Thoracic aorta (tissue), 2 donors: ENCODE results near the gene DEPP1. TPM values are rescaled to one million over a fixed set of nuclear protein-coding genes. Genes with fewer than 3 reads are reported as not detected.

ENCODE experiments used
- ATAC-seq: fragments of 150-250 bp; one replicate; pipeline ENCODE4 v1.8.0; 2017; ENCODE audit warnings: low read depth; ENCODE audit not compliant: insufficient number of reproducible peaks, low FRiP score
- DNase-seq: peaks from one replicate; pipeline ENCODE4 v3.0.0-alpha.2; 2020; ENCODE audit warnings: low spot score
- H3K27ac ChIP-seq, 2 donors: fragments of 200-600 bp; sonication (generic); 1 replicate in 1 of 2; 2 replicates in 1 of 2; pipeline ENCODE4 v1.5.1; 2016; ENCODE audit warnings: mild to moderate bottlenecking in 2 of 2, moderate library complexity in 2 of 2
- H3K27me3 ChIP-seq: fragments of 200-600 bp; sonication (generic); replicated peaks from 2 replicates; pipeline ENCODE4 v1.6.0; 2016; ENCODE audit warnings: mild to moderate bottlenecking; ENCODE audit not compliant: insufficient read depth
- H3K36me3 ChIP-seq: fragments of 200-600 bp; sonication (generic); one replicate; pipeline ENCODE4 v1.5.1; 2016
- H3K4me1 ChIP-seq, 2 donors: fragments of 200-600 bp; sonication (generic); 1 replicate in 1 of 2; 2 replicates in 1 of 2; pipeline versions ENCODE4 v1.5.1 to v1.6.0; 2016; ENCODE audit warnings: low read depth in 2 of 2, mild to moderate bottlenecking in 1 of 2; ENCODE audit not compliant: control insufficient read depth in 1 of 2
- H3K4me3 ChIP-seq: fragments of 200-600 bp; sonication (generic); 2 replicates; pipeline ENCODE4 v1.5.1; 2016; ENCODE audit warnings: mild to moderate bottlenecking
- H3K9me3 ChIP-seq: fragments of 200-600 bp; sonication (generic); 2 replicates; pipeline ENCODE4 v1.5.1; 2016
- total RNA-seq, 2 donors: library from RNA; depleted of rRNA; stranded (reverse); fragments of >200 nt; gene quantifications; one replicate each; pipeline versions ENCODE4 v1.1.0 to v1.2.3, GENCODE V29; 2016
- TF ChIP-seq, protein P1 (sequence below): fragments of 200-600 bp; sonication (generic); IDR thresholded peaks from one replicate; pipeline ENCODE4 v1.5.1; 2019; ENCODE audit warnings: antibody characterized with exemption

The DEPP1 gene
- total RNA-seq, 2 donors from 2014 or later = 473 to 661 TPM

DNA sequence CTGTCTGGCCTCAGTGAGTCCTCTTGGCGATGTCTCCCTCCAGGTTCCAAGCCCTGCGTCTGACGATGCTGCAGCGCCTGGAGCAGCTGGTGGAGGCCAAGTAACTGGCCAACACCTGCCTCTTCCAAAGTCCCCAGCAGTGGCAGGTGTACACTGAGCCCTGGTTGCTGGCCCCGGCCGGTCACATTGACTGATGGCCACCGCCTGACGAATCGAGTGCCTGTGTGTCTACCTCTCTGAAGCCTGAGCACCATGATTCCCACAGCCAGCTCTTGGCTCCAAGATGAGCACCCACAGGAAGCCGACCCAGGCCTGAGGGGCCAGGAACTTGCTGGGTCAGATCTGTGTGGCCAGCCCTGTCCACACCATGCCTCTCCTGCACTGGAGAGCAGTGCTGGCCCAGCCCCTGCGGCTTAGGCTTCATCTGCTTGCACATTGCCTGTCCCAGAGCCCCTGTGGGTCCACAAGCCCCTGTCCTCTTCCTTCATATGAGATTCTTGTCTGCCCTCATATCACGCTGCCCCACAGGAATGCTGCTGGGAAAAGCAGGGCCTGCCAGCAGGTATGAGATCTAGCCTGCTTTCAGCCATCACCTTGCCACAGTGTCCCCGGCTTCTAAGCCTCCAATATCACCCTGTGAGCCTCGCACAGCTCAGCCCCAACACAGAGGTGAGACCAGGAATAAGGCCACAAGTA lies 14.8 kb upstream of the DEPP1 start:
- H3K9me3 ChIP-seq = no peaks in the 10 kb centered on the region
- no peak overlapping the region for H3K4me3 ChIP-seq
- no peak for ATAC-seq
- TF ChIP-seq, protein P1, sequence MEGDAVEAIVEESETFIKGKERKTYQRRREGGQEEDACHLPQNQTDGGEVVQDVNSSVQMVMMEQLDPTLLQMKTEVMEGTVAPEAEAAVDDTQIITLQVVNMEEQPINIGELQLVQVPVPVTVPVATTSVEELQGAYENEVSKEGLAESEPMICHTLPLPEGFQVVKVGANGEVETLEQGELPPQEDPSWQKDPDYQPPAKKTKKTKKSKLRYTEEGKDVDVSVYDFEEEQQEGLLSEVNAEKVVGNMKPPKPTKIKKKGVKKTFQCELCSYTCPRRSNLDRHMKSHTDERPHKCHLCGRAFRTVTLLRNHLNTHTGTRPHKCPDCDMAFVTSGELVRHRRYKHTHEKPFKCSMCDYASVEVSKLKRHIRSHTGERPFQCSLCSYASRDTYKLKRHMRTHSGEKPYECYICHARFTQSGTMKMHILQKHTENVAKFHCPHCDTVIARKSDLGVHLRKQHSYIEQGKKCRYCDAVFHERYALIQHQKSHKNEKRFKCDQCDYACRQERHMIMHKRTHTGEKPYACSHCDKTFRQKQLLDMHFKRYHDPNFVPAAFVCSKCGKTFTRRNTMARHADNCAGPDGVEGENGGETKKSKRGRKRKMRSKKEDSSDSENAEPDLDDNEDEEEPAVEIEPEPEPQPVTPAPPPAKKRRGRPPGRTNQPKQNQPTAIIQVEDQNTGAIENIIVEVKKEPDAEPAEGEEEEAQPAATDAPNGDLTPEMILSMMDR = no peak
- no peak for DNase-seq
- peak overlapping the region; percentile 77 to 92 for H3K27ac ChIP-seq
- peaks cover 50 to 78% of the 10 kb centered on the region in 2 donors for H3K4me1 ChIP-seq
- no peaks in the 10 kb centered on the region for H3K27me3 ChIP-seq
- H3K36me3 ChIP-seq = no peaks in the 10 kb centered on the region

DNA sequence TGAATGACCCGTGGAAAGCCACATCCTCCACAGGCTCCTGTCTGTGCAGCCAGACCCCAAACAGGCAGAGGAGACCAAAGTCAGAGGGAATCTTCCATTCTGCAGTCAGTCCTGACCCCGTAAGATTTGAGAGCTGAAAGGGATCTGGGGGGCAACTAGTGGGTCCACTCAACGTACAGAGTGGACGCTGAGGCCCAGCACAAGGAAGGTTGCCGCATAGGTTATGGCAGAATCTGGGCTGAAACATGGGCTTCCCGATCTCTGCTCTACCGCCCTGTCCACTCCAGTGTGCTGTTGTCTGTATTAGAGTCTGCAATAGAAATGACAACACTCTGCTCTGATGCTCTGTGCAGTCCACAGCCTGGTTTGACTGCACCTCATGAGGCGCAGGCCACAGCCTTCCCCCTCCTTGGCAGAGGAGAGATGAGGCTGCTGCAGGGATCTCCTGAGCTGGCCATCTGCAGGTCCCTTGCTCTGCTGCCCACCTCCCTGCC lies 14.2 kb upstream of the DEPP1 start:
- no peaks in the 10 kb centered on the region for H3K36me3 ChIP-seq
- no peaks in the 10 kb centered on the region for H3K27me3 ChIP-seq
- no peaks in the 10 kb centered on the region for H3K9me3 ChIP-seq
- H3K4me3 ChIP-seq = no peak overlapping the region
- TF ChIP-seq, protein P1 = no peak
- H3K4me1 ChIP-seq = peaks cover 50 to 79% of the 10 kb centered on the region in 2 donors
- H3K27ac ChIP-seq = peak overlapping the region; percentile 77 to 92
- DNase-seq (no peak), ATAC-seq (no peak)

DNA sequence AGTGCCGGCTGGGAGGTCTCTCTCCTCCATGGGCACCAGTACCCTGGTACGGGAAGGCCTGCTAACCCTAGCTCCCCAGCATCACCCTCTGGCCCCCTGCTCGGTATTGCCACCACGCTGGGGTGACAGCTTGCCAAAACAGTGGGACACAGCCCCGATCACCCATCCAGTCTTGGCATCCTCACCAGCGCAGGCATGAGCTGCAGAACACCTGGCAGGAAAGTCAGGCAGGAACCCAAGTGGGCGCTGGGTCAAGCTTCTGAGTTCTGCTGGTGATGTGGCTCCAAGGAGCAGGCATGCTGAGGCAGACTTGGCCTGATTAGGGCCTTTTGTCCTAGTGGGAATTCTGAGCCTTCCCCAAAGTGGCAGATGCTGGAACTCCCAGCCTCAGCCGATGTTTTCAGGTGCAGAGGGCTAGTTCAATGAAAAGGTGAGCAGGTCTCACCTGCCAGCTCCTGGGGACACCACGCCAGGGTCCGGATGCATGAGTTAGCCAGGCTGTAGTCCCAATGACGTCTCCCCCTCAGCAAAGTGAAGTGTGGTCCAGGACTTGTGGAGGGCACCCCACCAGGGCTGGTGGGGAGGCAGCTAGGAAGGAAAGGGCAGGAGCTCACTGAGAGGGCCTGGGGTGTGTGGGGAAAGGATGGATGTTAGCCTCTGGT lies 13.6 kb upstream of the DEPP1 start:
- TF ChIP-seq, protein P1 = no peak
- no peaks in the 10 kb centered on the region for H3K36me3 ChIP-seq
- peaks cover 50 to 79% of the 10 kb centered on the region in 2 donors for H3K4me1 ChIP-seq
- H3K4me3 ChIP-seq = no peak overlapping the region
- ATAC-seq (no peak), DNase-seq (no peak)
- no peaks in the 10 kb centered on the region for H3K9me3 ChIP-seq
- H3K27me3 ChIP-seq = no peaks in the 10 kb centered on the region
- H3K27ac ChIP-seq = peak overlapping the region; percentile 77 to 92

DNA sequence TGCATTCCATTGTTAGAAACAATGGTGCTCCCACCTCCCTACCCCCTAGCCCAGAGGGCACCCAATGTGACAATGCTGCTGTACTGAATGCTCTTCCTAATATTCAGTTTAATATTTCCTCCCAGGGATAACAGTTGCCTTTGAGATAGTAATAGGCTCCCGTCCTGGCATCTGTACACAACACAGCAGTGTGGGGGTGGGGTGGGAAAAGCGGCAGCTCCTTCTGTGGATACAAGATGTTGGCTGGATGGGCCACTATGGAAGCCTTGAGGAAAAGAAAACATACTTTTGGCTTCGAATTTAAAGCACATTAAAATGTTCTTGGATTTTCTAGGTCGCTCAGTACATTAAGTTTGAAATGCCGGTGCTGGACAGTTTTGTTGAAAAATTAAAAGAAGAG lies 13.0 kb upstream of the DEPP1 start:
- Histone ChIP-seq H3K27ac (peak overlapping the region; percentile 77 to 92), H3K9me3 (no peaks in the 10 kb centered on the region), H3K4me3 (no peak overlapping the region), H3K4me1 (peaks cover 50 to 79% of the 10 kb centered on the region in 2 donors), H3K36me3 (no peaks in the 10 kb centered on the region), H3K27me3 (no peaks in the 10 kb centered on the region)
- TF ChIP-seq, protein P1 = no peak
- ATAC-seq (no peak), DNase-seq (no peak)

DNA sequence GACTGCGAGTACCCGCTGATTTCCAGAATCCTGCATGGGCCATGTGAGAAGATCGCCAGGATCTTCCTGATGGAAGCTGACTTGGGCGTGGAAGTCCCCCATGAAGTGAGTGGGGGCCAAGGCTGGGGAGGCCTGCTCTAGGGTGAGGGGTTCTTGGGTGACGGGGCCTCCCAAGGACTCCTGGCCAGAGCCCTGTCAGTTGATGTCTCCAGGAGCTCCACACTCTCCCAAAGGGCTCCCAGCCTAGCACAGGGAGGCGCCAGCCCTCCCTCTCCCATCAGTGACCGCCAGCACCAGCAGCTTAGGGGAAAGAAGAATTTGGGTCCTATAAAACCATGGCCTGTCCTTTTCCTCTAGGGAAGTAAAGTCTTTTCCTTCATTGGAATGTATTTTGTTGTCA lies 12.4 kb upstream of the DEPP1 start:
- peaks cover 55 to 79% of the 10 kb centered on the region in 2 donors for H3K4me1 ChIP-seq
- no peak overlapping the region for H3K4me3 ChIP-seq
- no peaks in the 10 kb centered on the region for H3K9me3 ChIP-seq
- H3K27me3 ChIP-seq = no peaks in the 10 kb centered on the region
- H3K36me3 ChIP-seq = no peaks in the 10 kb centered on the region
- H3K27ac ChIP-seq = peak overlapping the region in 1 of 2 donors; percentile 92
- TF ChIP-seq, protein P1 = no peak
- ATAC-seq (no peak), DNase-seq (no peak)
